Stimulated activated CD4-positive, alpha-beta T cell treated with anti-CD3 and anti-CD28 coated beads, Interleukin-15, amount 100 ng/mL, for 48 hours (primary cell): ENCODE measurements around the gene VPS25.
"Not testable (repeated sequence)": the region's sequence is repeated elsewhere in the genome, so short reads cannot be mapped to it uniquely, and the experiment has no call there.

ENCODE experiments used
- DNase-seq, 2 donors: peaks; one replicate each; pipeline ENCODE4 v3.0.0-alpha.2; 2020; ENCODE audit warnings: low read depth in 2 of 2

The VPS25 gene

DNA sequence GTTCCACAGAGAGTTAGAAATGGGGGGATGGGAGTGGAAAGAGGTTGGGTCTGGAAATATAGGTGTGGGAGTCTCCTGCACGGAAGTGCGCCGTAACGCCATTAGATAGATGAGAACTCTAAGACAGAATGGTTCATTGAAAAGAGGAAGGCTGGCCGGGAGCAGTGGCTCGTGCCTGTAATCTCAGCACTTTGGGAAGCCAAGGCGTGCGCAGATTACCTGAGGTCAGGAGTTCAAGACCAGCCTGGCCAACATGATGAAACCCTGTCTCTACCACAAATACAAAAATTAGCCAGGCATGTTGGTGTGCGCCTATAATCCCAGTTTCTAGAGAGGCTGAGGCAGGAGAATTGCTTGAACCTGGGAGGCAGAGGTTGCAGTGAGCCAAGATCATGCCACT is 5.2 kb upstream of the VPS25 start:
- not testable (repeated sequence) for DNase-seq

DNA sequence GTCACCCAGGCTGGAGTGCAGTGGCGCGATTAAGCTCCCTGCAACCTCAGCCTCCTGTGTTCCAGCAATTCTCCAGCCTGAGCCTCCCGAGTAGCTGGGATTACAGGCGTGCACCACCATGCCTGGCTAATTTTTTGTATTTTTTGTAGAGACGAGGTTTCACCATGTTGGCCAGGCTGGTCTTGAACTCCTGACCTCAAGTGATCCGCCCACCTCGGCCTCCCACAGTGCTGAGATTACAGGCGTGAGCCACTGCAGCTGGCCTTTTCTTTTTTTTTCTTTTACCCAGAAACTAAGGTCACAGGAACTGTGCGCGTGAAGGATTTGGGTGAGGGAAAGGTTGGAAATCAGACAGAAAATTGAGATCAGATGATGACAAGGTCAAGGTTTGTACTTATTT is 3.3 kb upstream of the VPS25 start:
- DNase-seq: not testable (repeated sequence)

DNA sequence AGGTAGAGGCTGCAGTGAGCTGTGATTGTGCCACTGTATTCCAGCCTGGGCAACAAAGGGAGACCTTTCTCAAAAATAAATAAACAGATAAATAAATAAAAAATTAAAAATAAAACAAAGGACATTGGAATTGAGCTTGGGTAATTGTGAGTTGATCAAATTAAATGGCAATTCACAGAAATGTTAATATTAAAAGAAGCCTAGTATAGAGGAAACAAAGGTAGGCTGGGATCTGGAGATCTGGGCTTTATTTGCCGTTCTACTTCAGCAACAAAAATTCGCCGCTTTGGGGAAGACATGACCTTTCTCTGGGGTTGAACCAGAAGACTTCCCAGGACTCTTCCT is 332 bp upstream of the VPS25 start:
- DNase-seq: no peak

DNA sequence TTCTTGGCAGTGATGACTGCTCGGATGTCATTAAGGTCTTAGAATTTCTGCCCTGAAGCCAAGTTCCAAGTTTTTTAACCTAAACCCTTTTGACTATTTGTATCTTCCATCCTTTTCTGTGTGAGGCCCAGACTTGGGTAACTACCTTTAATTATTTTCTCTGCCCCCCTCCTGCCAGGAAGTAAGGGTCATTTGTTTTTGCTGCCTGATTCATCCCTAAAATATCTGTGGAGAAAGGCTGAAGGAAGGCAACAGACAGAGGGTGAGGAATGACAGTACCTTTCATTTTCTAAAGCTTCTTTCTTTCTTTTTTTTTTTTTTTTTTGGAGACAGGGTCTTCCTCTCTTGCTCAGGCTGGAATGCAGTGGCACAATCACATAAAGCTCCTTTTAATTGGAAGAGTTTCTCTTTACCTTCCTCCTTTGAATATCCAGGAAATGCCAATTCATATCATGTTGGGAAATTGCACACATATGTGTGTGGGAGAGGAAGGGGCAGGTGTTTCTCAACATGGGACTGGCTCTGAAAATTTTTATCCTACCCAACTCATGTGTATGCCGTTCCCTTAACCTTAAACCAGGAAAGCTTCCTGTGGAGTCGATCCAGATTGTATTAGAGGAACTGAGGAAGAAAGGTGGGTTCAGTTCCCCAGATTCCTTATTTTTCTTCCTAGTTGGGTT is 957 bp downstream of the VPS25 start:
- no peak for DNase-seq

DNA sequence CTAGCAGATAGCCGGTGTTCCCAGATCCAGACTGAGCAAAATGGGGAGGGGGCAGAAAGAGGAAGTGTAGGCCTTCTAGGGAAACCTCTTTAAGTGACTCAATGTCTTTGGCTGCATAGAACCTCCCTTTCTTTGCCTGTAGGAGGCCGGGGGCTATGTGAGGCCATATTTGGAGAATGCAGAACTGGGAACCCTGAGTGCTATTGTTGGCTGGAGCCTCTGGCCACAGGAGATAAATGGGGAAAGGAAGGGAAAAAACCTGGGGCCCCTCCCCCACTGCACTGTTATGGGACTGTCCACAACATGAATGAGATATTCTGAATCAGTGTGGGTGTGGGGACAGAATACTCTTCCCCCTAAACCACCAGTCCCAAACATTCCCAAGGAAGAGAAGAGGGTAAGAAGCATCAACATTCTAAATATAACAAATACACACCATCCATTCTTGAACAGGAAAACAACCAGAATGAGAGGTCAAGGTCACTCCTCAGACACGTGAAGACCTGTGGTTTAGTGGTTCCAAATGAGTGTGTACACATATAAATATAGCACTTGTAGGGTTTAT is 2.4 kb downstream of the VPS25 start:
- DNase-seq: no peak

DNA sequence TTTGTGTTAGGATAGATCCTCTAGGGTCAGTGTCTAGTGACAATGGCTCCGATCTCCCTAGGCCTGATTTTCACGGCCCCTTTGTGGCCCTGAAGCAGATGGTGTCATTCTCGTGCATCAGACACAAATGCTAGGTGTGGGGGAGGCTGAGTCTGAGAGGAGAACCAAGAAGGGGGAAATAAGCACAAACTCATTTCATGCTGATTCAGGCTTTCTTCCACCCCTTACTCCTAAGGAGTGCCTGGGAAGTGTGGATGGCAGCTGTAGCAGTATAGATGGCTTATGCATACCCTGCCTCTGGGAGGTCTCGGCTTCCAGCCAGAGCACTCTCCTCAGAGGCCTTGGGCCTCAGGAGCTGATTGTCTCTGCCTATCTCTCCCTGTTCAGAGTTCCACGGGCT is 5.3 kb downstream of the VPS25 start:
- no peak for DNase-seq

DNA sequence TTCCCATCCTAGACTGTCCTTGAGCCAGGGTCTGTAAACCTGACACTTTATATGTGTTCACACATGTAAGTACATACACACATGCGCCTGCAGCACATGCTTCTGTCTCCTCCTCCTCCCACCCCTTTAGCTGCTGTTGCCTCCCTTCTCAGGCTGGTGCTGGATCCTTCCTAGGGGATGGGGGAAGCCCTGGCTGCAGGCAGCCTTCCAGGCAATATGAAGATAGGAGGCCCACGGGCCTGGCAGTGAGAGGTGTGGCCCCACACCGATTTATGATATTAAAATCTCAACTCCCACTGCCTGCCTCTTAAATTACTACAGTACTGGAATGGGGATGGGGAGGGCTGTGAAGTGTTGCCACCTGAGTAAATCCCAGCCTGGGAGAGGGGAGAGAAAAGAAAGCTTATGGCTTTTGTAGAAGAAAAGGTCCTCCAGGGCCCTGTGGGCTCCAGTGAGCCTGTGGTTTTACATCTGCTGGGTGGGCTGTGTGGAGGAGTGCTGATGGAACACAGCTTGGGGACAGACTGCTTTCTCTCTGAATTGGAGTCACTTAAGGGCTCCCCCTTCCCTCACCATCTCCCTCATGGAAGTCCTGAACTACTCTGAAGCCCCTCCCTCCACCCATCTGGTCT is 6.2 kb downstream of the VPS25 start:
- no peak for DNase-seq

DNA sequence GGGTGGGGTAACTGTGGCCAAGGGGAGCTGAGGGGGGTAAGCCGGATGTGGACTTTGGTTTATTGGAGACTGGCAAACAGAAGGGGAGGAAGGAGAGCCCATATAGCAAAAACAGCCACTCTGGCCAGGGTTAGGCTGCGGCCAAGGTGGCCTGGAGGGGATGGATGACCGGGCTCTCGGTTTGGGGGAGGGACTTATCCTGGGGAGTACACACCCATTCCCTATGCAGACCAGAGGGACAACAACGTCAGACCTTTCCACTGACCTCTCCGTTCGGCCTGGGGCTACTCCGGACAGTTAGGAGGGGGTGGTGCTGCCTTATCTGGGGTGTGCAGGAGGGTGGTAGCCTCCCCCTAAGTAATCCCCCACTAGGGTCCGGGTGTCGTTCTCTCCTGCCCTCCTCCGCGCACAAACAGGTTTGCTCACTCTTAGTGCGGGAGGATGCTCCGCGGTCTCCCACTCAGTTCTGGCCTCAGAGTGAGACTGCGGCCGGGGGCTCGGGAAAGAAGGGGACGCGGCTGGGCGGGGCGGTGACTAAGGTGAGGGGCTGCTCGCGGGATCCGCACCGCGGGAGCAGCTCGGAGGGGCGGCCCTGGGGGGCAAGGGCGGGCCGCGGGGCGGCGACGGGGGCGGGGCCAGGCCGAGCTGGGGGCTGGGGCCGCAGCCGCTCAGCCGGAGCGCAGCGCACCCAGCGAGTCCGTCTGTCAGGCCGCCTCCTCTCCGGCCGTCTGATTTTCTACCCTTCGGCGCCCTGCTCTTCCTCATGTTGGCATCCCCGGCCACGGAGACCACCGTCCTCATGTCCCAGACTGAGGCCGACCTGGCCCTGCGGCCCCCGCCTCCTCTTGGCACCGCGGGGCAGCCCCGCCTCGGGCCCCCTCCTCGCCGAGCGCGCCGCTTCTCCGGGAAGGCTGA is 6.9 kb downstream of the VPS25 start, which contains the start of gene WNK4:
Gene WNK4, plus strand, starts transcription at position 675 of the 915 bp plus-strand sequence. Its CDS starts 89 bp downstream, at position 764.
- no peak for DNase-seq

DNA sequence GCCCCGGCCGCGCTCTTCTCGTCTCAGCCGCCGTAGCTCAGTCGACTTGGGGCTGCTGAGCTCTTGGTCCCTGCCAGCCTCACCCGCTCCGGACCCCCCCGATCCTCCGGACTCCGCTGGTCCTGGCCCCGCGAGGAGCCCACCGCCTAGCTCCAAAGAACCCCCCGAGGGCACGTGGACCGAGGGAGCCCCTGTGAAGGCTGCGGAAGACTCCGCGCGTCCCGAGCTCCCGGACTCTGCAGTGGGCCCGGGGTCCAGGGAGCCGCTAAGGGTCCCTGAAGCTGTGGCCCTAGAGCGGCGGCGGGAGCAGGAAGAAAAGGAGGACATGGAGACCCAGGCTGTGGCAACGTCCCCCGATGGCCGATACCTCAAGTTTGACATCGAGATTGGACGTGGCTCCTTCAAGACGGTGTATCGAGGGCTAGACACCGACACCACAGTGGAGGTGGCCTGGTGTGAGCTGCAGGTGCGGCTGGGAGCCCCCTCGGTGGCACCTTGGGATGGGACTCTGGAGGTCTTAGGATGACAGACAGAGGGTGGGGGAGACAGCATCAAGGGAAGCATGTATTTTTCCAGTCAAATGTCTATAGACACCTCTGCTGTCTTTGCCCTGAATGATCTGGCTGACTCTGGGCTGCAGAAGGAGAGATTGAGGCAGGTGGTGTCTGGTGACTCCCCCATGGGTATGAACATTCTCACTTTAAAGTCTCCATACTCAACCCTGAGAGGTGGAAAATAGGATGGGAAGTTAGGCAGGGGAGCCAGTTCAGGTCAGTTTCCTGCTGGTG is 7.8 kb downstream of the VPS25 start:
- DNase-seq: no peak

DNA sequence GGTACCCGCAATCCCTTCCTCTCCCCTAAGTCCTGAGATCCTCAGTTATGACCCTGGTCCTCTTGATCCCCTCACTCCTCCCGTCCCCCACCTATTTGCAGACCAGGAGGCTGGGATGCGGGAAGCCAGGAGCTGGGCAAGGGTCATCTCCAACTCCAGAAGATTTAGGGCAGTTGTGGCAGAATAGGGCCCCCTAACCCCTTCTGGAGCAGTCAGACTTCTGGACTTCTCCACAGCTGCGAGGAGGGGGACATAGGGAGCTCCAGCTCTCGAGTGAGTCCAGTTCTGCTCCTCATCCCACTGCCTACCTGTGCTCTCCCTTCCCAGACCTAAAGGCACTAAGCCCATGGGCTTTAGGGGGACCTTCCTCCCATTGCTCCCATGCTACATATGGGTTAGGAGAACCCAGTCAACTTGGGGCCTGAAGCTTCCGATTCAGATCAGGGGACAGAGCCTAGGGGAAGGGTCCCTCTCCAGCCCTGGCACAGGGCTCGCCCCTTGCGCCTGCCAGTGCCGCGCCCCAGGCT is 8.5 kb downstream of the VPS25 start:
- no peak for DNase-seq

DNA sequence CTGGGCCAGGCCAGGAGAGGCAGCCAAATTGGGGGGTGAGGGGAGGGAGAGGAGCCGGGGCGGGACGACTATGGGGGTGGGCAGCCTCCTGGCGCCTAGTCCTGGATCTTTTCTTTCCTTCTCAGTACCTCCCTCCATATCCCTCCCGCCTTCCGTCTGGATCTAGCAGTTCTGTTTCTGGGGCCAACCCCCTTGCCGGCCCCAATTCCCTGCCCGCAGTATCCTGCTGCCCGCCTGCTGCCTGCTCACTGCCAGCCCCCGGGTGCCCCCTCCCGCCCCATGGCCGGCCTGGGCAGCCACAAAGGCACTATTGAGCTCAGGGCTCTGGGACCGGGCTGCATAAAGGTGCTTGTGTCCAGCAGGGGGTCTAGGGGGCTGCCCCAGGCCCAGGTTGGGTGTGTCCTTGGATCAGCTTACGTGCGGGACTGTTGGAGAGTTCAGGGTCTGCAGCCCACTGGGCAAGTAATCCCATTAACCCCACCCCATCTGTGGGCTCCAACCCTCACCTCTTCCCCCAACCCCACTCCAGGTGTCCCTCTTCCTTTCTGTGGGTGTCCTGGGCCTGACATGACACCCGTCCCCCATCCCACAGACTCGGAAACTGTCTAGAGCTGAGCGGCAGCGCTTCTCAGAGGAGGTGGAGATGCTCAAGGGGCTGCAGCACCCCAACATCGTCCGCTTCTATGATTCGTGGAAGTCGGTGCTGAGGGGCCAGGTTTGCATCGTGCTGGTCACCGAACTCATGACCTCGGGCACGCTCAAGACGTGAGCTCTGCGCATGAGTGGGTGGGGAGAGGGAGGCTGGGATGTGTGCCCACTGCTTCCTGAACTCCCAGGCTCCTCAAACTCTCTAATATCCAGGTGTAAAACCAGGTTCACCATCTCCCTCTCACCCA is 9.2 kb downstream of the VPS25 start:
- DNase-seq: no peak

DNA sequence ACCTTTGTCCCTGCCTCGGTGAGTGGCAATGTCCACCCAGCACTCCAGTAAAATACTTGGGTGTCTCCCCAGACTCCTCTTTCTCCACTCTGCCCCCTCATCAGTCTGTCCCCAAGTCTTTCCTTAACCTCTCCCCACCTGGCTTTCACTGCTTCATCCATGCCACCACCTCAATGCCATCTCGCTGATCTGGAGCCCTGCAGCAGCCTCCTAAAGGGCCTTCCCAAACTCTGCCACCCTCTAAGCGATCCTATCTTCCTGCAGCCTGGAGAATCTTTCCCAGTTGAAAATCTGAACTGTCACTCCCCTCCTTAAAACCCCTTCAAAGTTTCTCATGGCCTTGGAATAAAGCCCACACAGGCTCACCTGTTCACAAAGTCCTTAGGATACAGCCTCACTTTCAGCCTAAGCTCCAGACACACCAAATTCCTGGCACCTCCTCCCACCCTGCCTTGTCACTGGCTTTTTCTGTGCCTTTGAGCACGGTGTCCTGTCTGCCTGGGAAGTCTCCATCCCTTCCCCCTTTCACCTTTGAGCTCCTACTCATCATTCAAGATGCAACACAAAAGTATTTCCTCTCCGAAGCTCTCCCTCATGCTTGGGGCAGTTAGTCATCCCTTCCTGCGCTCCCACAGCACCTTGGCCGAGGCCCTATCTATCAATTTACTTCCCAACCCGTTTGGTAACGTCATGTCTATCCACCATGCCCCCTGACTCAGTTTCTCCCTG is 10.0 kb downstream of the VPS25 start:
- no peak for DNase-seq

DNA sequence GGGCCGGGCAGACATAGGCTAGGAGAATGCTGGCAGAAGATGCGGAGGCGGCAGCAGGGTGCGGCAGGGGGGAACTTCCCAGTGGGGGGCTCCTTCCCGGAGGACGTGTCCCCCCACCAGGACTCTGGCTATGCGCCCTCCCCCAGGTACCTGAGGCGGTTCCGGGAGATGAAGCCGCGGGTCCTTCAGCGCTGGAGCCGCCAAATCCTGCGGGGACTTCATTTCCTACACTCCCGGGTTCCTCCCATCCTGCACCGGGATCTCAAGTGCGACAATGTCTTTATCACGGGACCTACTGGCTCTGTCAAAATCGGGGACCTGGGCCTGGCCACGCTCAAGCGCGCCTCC is 10.5 kb downstream of the VPS25 start:
- no peak for DNase-seq

DNA sequence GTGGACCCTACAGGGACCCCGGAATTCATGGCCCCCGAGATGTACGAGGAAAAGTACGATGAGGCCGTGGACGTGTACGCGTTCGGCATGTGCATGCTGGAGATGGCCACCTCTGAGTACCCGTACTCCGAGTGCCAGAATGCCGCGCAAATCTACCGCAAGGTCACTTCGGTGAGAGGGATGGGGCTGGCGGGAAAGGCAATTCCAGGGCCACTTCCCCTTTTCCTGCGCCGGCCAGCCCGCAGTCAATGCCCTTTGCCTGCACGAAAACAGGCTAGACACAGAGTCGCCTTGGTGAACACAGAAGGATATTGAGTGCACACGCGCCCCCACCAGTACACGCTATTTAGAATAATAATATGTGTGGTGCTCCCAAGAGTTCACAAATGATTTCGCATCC is 11.2 kb downstream of the VPS25 start:
- no peak for DNase-seq

DNA sequence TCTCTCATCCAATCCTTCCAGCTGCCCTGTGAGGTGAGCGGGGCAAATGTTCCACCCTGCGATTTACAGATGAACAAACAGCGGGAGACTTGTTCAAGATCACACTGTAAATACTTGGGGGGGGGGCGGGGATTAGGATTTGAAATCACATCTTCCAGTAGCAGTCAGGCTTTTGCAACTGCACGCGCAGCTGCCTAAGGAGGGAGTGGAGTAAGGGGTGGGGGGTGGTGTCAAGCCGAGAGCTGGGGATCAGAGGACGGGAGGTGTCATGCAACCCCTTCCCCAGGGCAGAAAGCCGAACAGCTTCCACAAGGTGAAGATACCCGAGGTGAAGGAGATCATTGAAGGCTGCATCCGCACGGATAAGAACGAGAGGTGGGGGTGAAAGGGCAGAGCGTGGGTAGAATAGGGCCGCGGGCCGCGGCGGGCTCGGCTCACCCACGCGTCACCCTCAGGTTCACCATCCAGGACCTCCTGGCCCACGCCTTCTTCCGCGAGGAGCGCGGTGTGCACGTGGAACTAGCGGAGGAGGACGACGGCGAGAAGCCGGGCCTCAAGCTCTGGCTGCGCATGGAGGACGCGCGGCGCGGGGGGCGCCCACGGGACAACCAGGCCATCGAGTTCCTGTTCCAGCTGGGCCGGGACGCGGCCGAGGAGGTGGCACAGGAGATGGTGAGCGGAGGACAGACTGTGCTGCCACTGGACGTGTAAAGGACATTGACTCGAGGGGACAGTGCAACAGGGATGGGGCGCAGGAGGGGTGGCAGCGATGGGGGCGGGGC is 11.8 kb downstream of the VPS25 start:
- DNase-seq: no peak

DNA sequence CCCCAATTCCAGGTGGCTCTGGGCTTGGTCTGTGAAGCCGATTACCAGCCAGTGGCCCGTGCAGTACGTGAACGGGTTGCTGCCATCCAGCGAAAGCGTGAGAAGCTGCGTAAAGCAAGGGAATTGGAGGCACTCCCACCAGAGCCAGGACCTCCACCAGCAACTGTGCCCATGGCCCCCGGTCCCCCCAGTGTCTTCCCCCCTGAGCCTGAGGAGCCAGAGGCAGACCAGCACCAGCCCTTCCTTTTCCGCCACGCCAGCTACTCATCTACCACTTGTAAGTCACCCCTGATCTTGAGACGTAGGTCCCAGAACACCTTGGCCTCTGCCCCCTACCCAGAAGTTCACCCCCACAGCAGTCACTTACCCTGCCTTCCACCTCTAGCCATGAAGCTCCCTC is 14.0 kb downstream of the VPS25 start:
- no peak for DNase-seq

DNA sequence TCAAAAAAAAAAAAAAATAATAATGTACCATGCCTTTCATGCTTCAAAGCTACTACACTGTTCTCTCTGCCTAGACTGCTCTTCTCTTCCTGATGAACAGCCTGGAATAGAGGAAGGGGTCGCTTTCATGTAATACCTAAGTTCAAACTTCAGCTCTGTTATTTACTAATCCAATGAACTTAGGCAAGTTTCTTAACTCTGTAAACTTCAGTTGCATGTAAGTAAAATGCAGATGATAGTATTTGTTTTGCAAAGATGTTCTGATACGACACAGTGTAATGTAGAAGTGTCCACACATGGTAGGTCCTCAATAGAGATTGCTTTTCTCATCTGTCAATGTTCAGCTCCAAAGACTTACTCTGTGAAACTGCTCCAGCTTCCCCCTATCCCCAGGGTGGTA is 18.7 kb downstream of the VPS25 start:
- no peak for DNase-seq

DNA sequence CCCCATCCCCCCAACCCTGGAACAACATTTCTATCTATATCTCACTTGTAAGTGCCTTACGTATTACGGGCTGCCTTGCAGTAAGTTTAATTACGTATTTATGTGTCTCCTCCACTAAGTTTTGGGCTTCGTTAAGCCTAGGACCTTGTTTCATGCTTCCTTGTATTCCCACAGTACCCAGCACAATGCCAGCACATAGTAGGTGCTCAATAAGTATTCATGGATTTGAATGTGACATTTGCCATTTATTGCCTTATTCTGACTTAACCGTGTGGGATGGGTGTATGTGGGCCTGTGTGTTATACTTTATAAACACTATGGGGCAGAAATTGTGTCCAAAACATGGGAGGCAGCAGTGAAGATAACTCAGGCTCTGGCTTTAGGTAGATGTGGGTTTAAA is 19.3 kb downstream of the VPS25 start:
- no peak for DNase-seq

DNA sequence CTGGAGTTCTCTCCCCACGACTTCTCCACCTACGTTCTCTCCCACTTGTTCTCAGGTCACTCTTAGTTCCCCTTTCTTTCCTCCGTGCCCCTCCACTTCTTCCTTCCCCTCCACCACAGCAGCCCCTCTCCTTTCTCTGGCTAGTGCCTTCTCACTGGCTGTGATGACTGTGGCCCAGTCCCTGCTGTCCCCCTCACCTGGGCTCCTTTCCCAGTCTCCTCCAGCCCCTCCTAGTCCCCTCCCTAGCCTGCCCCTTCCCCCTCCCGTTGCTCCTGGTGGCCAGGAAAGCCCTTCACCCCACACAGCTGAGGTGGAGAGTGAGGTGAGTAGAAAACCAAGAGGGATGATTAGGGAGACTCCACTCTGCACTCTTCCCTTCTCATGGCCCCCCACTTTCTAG is 21.8 kb downstream of the VPS25 start:
- DNase-seq: no peak
